IMR-90 (cell line): ENCODE results near the gene PSMD9. TPM values are rescaled to one million over a fixed set of nuclear protein-coding genes. Genes with fewer than 3 reads are reported as not detected.

Experiments used
- ATAC-seq: fragments of 200-7000 bp; cut with Tn5 transposase; 2 replicates; pipeline ENCODE4 v1.9.1; 2020; ENCODE audit warnings: low read depth, mild to moderate bottlenecking, moderate library complexity
- BruUV-seq: library from RNA; stranded (reverse); fragments of 400-500 nt; replicated peaks from 2 replicates; lab custom pipeline; 2021; lab: Mats Ljungman, UMichigan
- CTCF ChIA-PET: fragments of 300-600 bp; formaldehyde crosslinking; extraction: SDS; loops from one replicate; lab custom pipeline; 2021; ENCODE audit warnings: antibody characterized with exemption; lab: Yijun Ruan, JAX
- POLR2A ChIA-PET: fragments of 300-600 bp; sonication (Branson Sonifier 250); formaldehyde crosslinking; loops from one replicate; lab custom pipeline; 2022; ENCODE audit warnings: antibody characterized with exemption; ENCODE audit not compliant: unreplicated experiment; lab: Charles Lee
- DNase-seq: peaks from one replicate; pipeline ENCODE4 v3.0.0; 2013
- H2AFZ ChIP-seq: replicated peaks from 2 replicates; pipeline ENCODE3; 2013; ENCODE audit warnings: low read length, mild to moderate bottlenecking; ENCODE audit not compliant: poor library complexity
- H2AK5ac ChIP-seq: 2 replicates; pipeline ENCODE4 v1.6.1; 2013; ENCODE audit warnings: low read depth, low read length, inconsistent platforms
- H2AK9ac ChIP-seq: replicated peaks from 2 replicates; pipeline ENCODE3; 2013; ENCODE audit warnings: mild to moderate bottlenecking, low read depth, low read length, moderate library complexity; ENCODE audit not compliant: poor library complexity
- H2BK120ac ChIP-seq: 2 replicates; pipeline ENCODE4 v1.6.1; 2013; ENCODE audit warnings: low read depth, low read length, inconsistent platforms
- H2BK15ac ChIP-seq: 3 replicates; pipeline ENCODE4 v1.6.1; 2013; ENCODE audit warnings: low read depth, low read length, inconsistent platforms
- H2BK20ac ChIP-seq: 2 replicates; pipeline ENCODE4 v1.6.1; 2013; ENCODE audit warnings: low read depth, mild to moderate bottlenecking, inconsistent platforms, low read length, moderate library complexity
- H2BK5ac ChIP-seq: 2 replicates; pipeline ENCODE4 v1.6.1; 2013; ENCODE audit warnings: mild to moderate bottlenecking, low read depth, low read length, inconsistent platforms; ENCODE audit not compliant: poor library complexity, severe bottlenecking
- H3K14ac ChIP-seq: replicated peaks from 2 replicates; pipeline ENCODE4 v1.6.1; 2013; ENCODE audit warnings: low read depth, low read length, inconsistent platforms
- H3K18ac ChIP-seq: 2 replicates; pipeline ENCODE4 v1.6.1; 2013; ENCODE audit warnings: low read depth, low read length, control low read depth
- H3K23ac ChIP-seq: 2 replicates; pipeline ENCODE4 v1.6.1; 2013; ENCODE audit warnings: low read depth, low read length, inconsistent platforms
- H3K27ac ChIP-seq: 2 replicates; pipeline ENCODE4 v1.5.1; 2013; ENCODE audit warnings: mild to moderate bottlenecking, control low read depth, low read length; ENCODE audit not compliant: insufficient read depth
- H3K27me3 ChIP-seq: 2 replicates; pipeline ENCODE4 v1.6.1; 2013; ENCODE audit warnings: low read length; ENCODE audit not compliant: control insufficient read depth, insufficient read depth
- H3K36me3 ChIP-seq: 2 replicates; pipeline ENCODE4 v1.6.1; 2013; ENCODE audit warnings: low read length, mixed read lengths; ENCODE audit not compliant: control insufficient read depth, insufficient read depth
- H3K4ac ChIP-seq: 2 replicates; pipeline ENCODE4 v1.6.1; 2013; ENCODE audit warnings: low read depth, low read length, inconsistent platforms
- H3K4me1 ChIP-seq: 2 replicates; pipeline ENCODE4 v1.6.1; 2013; ENCODE audit warnings: low read length, mixed read lengths; ENCODE audit not compliant: control insufficient read depth, insufficient read depth
- H3K4me2 ChIP-seq: 2 replicates; pipeline ENCODE4 v1.6.1; 2013; ENCODE audit warnings: low read depth, mild to moderate bottlenecking, control low read depth, low read length, moderate library complexity
- H3K4me3 ChIP-seq: 2 replicates; pipeline ENCODE4 v1.5.1; 2013; ENCODE audit warnings: low read depth, mild to moderate bottlenecking, control low read depth, low read length, moderate library complexity; ENCODE audit not compliant: insufficient read depth
- H3K56ac ChIP-seq: 2 replicates; pipeline ENCODE4 v1.6.1; 2013; ENCODE audit warnings: low read length, inconsistent platforms; ENCODE audit not compliant: insufficient read depth; ENCODE audit errors: extremely low read depth
- H3K79me1 ChIP-seq, 2 experiments: 2 replicates each; pipeline ENCODE4 v1.6.1; 2013; ENCODE audit warnings: low read length in 2 of 2, inconsistent platforms in 1 of 2, low read depth in 1 of 2
- H3K9ac ChIP-seq: 2 replicates; pipeline ENCODE4 v1.6.1; 2013; ENCODE audit warnings: low read depth, low read length, control low read depth
- H3K9me1 ChIP-seq: 2 replicates; pipeline ENCODE4 v1.6.1; 2013; ENCODE audit warnings: low read length, inconsistent platforms; ENCODE audit not compliant: insufficient read depth
- H3K9me3 ChIP-seq: 2 replicates; pipeline ENCODE4 v1.6.1; 2013; ENCODE audit warnings: low read length; ENCODE audit not compliant: control insufficient read depth, insufficient read depth
- H4K20me1 ChIP-seq: 2 replicates; pipeline ENCODE4 v1.6.1; 2013; ENCODE audit warnings: low read length, inconsistent platforms; ENCODE audit not compliant: insufficient read depth
- H4K5ac ChIP-seq: 2 replicates; pipeline ENCODE4 v1.6.1; 2013; ENCODE audit warnings: mild to moderate bottlenecking, low read depth, low read length, control low read depth
- H4K8ac ChIP-seq, 2 experiments: 2 replicates each; pipeline ENCODE4 v1.6.1; 2013; ENCODE audit warnings: low read depth in 2 of 2, low read length in 2 of 2, control low read depth in 1 of 2, inconsistent platforms in 1 of 2
- H4K91ac ChIP-seq: 2 replicates; pipeline ENCODE4 v1.6.1; 2013; ENCODE audit warnings: low read depth, low read length, inconsistent platforms; ENCODE audit not compliant: insufficient read depth
- MAFK ChIP-seq: IDR thresholded peaks from 2 replicates; pipeline ENCODE4 v1.6.1; 2012; ENCODE audit warnings: low read depth, low read length, improper control_type of control experiment
- MAZ ChIP-seq: IDR thresholded peaks from 2 replicates; pipeline ENCODE4 v1.6.1; 2012; ENCODE audit warnings: low read depth, mild to moderate bottlenecking, low read length, improper control_type of control experiment, moderate library complexity, borderline replicate concordance
- RFX5 ChIP-seq: IDR thresholded peaks from 2 replicates; pipeline ENCODE4 v1.8.0; 2012; ENCODE audit warnings: low read depth, mild to moderate bottlenecking, low read length, moderate library complexity
- SMC3 ChIP-seq: fragments of 150-350 bp; IDR thresholded peaks from 2 replicates; pipeline ENCODE4 v1.6.1; 2016; ENCODE audit warnings: low read depth, mild to moderate bottlenecking, antibody characterized with exemption, low read length, moderate library complexity
- WGBS, 2 experiments: methylation state at CpG; one replicate each; pipeline versions ENCODE4 v1.1.5 to v1.1.7; 2013; ENCODE audit warnings: missing lambda C conversion rate in 2 of 2; ENCODE audit not compliant: insufficient read length in 1 of 2; ENCODE audit errors: extremely low coverage in 2 of 2; 5-methylcytosine and 5-hydroxymethylcytosine counted together
- dilution Hi-C: fragments of 300-500 bp; cut with HindIII; formaldehyde crosslinking; loops from one replicate; pipeline ENCODE4 v1.14.3; 2018; ENCODE audit warnings: low sequenced_read_pairs; ENCODE audit not compliant: unreplicated experiment
- in situ Hi-C: fragments of 300-500 bp; cut with MboI; formaldehyde crosslinking; loops from 3 replicates; pipeline ENCODE4 v1.14.3; 2019; ENCODE audit warnings: low sequenced_read_pairs, inconsistent platforms, mixed read lengths
- intact Hi-C: fragments of 100-400 bp; cut with micrococcal nuclease; formaldehyde crosslinking; loops from 2 replicates; pipeline ENCODE4 v1.10.0; 2022
- polyA plus RNA-seq, 3 experiments: library from polyadenylated mRNA; depleted of rRNA; stranded (reverse); fragments of >200 nt; gene quantifications; 2 replicates each; pipeline ENCODE4 v1.2.3, GENCODE V29; 2012; ENCODE audit warnings: low replicate concordance in 1 of 3
- total RNA-seq: library from RNA; depleted of rRNA; stranded (reverse); fragments of >200 nt; gene quantifications from 2 replicates; pipeline ENCODE4 v1.2.3, GENCODE V29; 2012
- TF ChIP-seq, protein P1 (sequence below): conservative IDR thresholded peaks from 2 replicates; pipeline ENCODE4 v1.5.1; 2012; ENCODE audit warnings: mild to moderate bottlenecking, low read depth, low read length, improper control_type of control experiment

Gene PSMD9
- total and polyA plus RNA-seq, 2 of the 4 experiments (the other 2 are of a cell fraction), result 135 to 142 TPM

- Histone ChIP-seq H4K5ac (peak overlapping the region; percentile 62), H2AFZ (peak overlapping the region; percentile 100), H3K9me1 (no peaks in the 10 kb centered on the region), H3K36me3 (no peaks in the 10 kb centered on the region), H3K14ac (peak overlapping the region; percentile 73), H3K9ac (peak overlapping the region; percentile 54), H3K4me3 (peak overlapping the region; percentile 71), H3K4me2 (peak overlapping the region; percentile 88), H3K18ac (peak overlapping the region; percentile 11; the same call in 1 of the 2 replicates), H3K56ac (peak overlapping the region; percentile 19; the same call in 1 of the 2 replicates), H3K27ac (peak overlapping the region; percentile 45; the same call in 1 of the 2 replicates), H4K8ac (peak overlapping the region; percentile 80 to 96; a peak in 3 of 4 replicates), H3K9me3 (no peaks in the 10 kb centered on the region), H2AK9ac (peak overlapping the region; percentile 96), H4K20me1 (no peaks in the 10 kb centered on the region), H3K23ac (peak overlapping the region; percentile 62; the same call in 1 of the 2 replicates), H2BK5ac (no peak overlapping the region), H3K4me1 (0 out of 2 replicates have a peak, but pooled peaks cover 2% of the 10 kb centered on the region), H4K91ac (peak overlapping the region; percentile 79), H3K27me3 (no peaks in the 10 kb centered on the region), H3K79me1 (peaks cover 0 to 8% of the 10 kb centered on the region in 2 experiments; a peak in 2 of 4 replicates), H2AK5ac (peak overlapping the region; percentile 55; the same call in 1 of the 2 replicates), H2BK15ac (peak overlapping the region; percentile 67; the same call in 1 of the 3 replicates), H3K4ac (peak overlapping the region; percentile 91), H2BK120ac (peak overlapping the region; percentile 48), H2BK20ac (no peak overlapping the region)
- ChIA-PET POLR2A (interaction anchor here (0.6 kb wide), 1 partner anchor 17 kb away, joined by 6 read pairs; no protein-coding TSS in a partner anchor), CTCF (interaction anchor here (0.7 kb wide), 1 partner anchor 187 kb away, joined by 3 read pairs; no protein-coding TSS in a partner anchor)
- ATAC-seq (peak; percentile 100), DNase-seq (peak; percentile 96)
- in situ Hi-C loops, result no loop called here
- BruUV-seq, result no TSS peak
- 11% methylated on average over 25 of the region's 53 CpGs; no CpG with 5 or more reads in 1 of the 2 experiments for WGBS, 2 experiments
- intact Hi-C loops, result loop anchor here (2.0 to 5.0 kb wide), 2 partner anchors 33 to 49 kb away; partner anchors contain the start of gene PSMD9
- dilution Hi-C loops, result no loop called here
- TF ChIP-seq MAZ (peak; percentile 66; the same call in 1 of the 2 replicates), SMC3 (peak; percentile 25; the same call in 1 of the 2 replicates), MAFK (no peak), RFX5 (no peak)
- TF ChIP-seq, protein P1, sequence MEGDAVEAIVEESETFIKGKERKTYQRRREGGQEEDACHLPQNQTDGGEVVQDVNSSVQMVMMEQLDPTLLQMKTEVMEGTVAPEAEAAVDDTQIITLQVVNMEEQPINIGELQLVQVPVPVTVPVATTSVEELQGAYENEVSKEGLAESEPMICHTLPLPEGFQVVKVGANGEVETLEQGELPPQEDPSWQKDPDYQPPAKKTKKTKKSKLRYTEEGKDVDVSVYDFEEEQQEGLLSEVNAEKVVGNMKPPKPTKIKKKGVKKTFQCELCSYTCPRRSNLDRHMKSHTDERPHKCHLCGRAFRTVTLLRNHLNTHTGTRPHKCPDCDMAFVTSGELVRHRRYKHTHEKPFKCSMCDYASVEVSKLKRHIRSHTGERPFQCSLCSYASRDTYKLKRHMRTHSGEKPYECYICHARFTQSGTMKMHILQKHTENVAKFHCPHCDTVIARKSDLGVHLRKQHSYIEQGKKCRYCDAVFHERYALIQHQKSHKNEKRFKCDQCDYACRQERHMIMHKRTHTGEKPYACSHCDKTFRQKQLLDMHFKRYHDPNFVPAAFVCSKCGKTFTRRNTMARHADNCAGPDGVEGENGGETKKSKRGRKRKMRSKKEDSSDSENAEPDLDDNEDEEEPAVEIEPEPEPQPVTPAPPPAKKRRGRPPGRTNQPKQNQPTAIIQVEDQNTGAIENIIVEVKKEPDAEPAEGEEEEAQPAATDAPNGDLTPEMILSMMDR, result peak; percentile 38
Observed at GRCh38 chr12:121839106-121839992, 49.2 kb upstream of the PSMD9 start.
